ENCODE data around the gene ITFG2.
"Not testable (repeated sequence)": the region's sequence is repeated elsewhere in the genome, so short reads cannot be mapped to it uniquely, and the experiment has no call there.

ITFG2 gene

GRCh38 chr12:2812290-2813213 is at the start of gene ITFG2:
Gene ITFG2 (plus strand): TSS chr12:2812668. CDS start chr12:2812761, 93 bp downstream.
- DNase-seq (ENCODE audit: low read depth in 2 of 3, low spot score in 2 of 3): peak; percentile 71 to 86 (median 79)

- DNase-seq (ENCODE audit: low read depth in 2 of 3, low spot score in 2 of 3): no peak
Observed at GRCh38 chr12:2764398-2764797, 48.1 kb upstream of the ITFG2 start.

GRCh38 chr12:2765052-2765451 is 47.4 kb upstream of the ITFG2 start:
- DNase-seq (ENCODE audit: low read depth in 2 of 3, low spot score in 2 of 3): no peak

- no peak for DNase-seq (ENCODE audit: low read depth in 2 of 3, low spot score in 2 of 3)
Observed at GRCh38 chr12:2765608-2766007, 46.9 kb upstream of the ITFG2 start.

- DNase-seq (ENCODE audit: low read depth in 2 of 3, low spot score in 2 of 3): no peak
Observed at GRCh38 chr12:2768224-2768961, 44.1 kb upstream of the ITFG2 start.

GRCh38 chr12:2769866-2770533 is 42.5 kb upstream of the ITFG2 start:
- no peak for DNase-seq (ENCODE audit: low read depth in 2 of 3, low spot score in 2 of 3)

- DNase-seq (ENCODE audit: low read depth in 2 of 3, low spot score in 2 of 3): not testable (repeated sequence)
Observed at GRCh38 chr12:2770544-2770943, 41.9 kb upstream of the ITFG2 start.

- no peak for DNase-seq (ENCODE audit: low read depth in 2 of 3, low spot score in 2 of 3)
Observed at GRCh38 chr12:2772370-2772769, 40.1 kb upstream of the ITFG2 start.

GRCh38 chr12:2773199-2773875 is 39.1 kb upstream of the ITFG2 start:
- no peak for DNase-seq (ENCODE audit: low read depth in 2 of 3, low spot score in 2 of 3)

GRCh38 chr12:2775431-2775830 is 37.0 kb upstream of the ITFG2 start:
- DNase-seq (ENCODE audit: low read depth in 2 of 3, low spot score in 2 of 3): no peak

- DNase-seq (ENCODE audit: low read depth in 2 of 3, low spot score in 2 of 3): no peak
Observed at GRCh38 chr12:2776129-2776806, 36.2 kb upstream of the ITFG2 start.

- DNase-seq (ENCODE audit: low read depth in 2 of 3, low spot score in 2 of 3): no peak
Observed at GRCh38 chr12:2779281-2779680, 33.2 kb upstream of the ITFG2 start.

- peak; percentile 8 to 32 (median 29) for DNase-seq (ENCODE audit: low read depth in 2 of 3, low spot score in 2 of 3)
Observed at GRCh38 chr12:2783936-2784600, 28.4 kb upstream of the ITFG2 start.

GRCh38 chr12:2785017-2785416 is 27.5 kb upstream of the ITFG2 start:
- DNase-seq (ENCODE audit: low read depth in 2 of 3, low spot score in 2 of 3): no peak

GRCh38 chr12:2791089-2791488 is 21.4 kb upstream of the ITFG2 start:
- no peak for DNase-seq (ENCODE audit: low read depth in 2 of 3, low spot score in 2 of 3)

GRCh38 chr12:2792671-2793500 is 19.6 kb upstream of the ITFG2 start:
- DNase-seq (ENCODE audit: low read depth in 2 of 3, low spot score in 2 of 3): no peak

- no peak for DNase-seq (ENCODE audit: low read depth in 2 of 3, low spot score in 2 of 3)
Observed at GRCh38 chr12:2793561-2793960, 18.9 kb upstream of the ITFG2 start.

- DNase-seq (ENCODE audit: low read depth in 2 of 3, low spot score in 2 of 3): peak in 1 of 3 experiments; percentile 10
Observed at GRCh38 chr12:2794191-2794735, 18.2 kb upstream of the ITFG2 start.
